ENCODE data around the gene KIAA0408. TPM values are rescaled to one million over a fixed set of nuclear protein-coding genes. Genes with fewer than 3 reads are reported as not detected.

The KIAA0408 gene
- polyA plus RNA-seq, 1 of the 3 experiments (the other 2 are of a cell fraction), result 4.0 TPM

GRCh38 chr6:127506894-127507293 lies 47.7 kb upstream of the KIAA0408 start:
- peaks cover 29 to 35% of the 10 kb centered on the region in 2 experiments for H3K36me3 ChIP-seq (replicated peaks in 1 of 2; ENCODE audit: control insufficient read depth in 1 of 2, insufficient read depth in 2 of 2, low read length in 1 of 2)
- no peaks in the 10 kb centered on the region for H3K9me2 ChIP-seq
- no peaks in the 10 kb centered on the region for H3K9me3 ChIP-seq
- TF ChIP-seq TCF12 (IDR thresholded peaks at IDR 0.05) (no peak), NRF1 (IDR thresholded peaks at IDR 0.05; ENCODE audit: low read depth, low read length) (no peak), MEF2A (IDR thresholded peaks at IDR 0.05; ENCODE audit: borderline replicate concordance, low read depth) (no peak), CHD2 (IDR thresholded peaks at IDR 0.05; ENCODE audit: low read length, partially characterized antibody) (no peak), PBX3 (IDR thresholded peaks at IDR 0.05) (no peak), GABPA (IDR thresholded peaks at IDR 0.05; ENCODE audit: low read depth) (no peak), RXRA (IDR thresholded peaks at IDR 0.05; ENCODE audit: borderline replicate concordance, low read depth) (no peak), TEAD4 (IDR thresholded peaks at IDR 0.05; ENCODE audit: borderline replicate concordance, insufficient read depth) (no peak), RAD21 (IDR thresholded peaks at IDR 0.05; ENCODE audit: low read length) (no peak), ELF1 (IDR thresholded peaks at IDR 0.05) (no peak), SMC3 (IDR thresholded peaks at IDR 0.05; ENCODE audit: low read depth, low read length) (no peak), SIN3A (IDR thresholded peaks at IDR 0.05; ENCODE audit: borderline replicate concordance, low read depth, low read length) (no peak), MAX (IDR thresholded peaks at IDR 0.05; ENCODE audit: low read depth) (no peak)
- no peak overlapping the region for H3K9ac ChIP-seq
- CTCF ChIA-PET, result interaction anchor here (17.9 kb wide), 1 partner anchor 11 kb away, joined by 163 read pairs; the partner anchor contains the start of gene MTCL3
- H3K27ac ChIP-seq (ENCODE audit: low read depth in 2 of 2, low read length in 1 of 2), result no peak overlapping the region
- H3K4me1 ChIP-seq (ENCODE audit: control insufficient read depth in 1 of 2, insufficient read depth in 2 of 2, low read depth in 1 of 2, low read length in 1 of 2), result peaks cover 0 to 2% of the 10 kb centered on the region in 2 experiments; a peak in 1 of 4 replicates
- H3K4me3 ChIP-seq (ENCODE audit: low read depth in 2 of 2, low read length in 1 of 2), result no peak overlapping the region
- no peaks in the 10 kb centered on the region for H4K20me1 ChIP-seq (ENCODE audit: insufficient read depth)
- DNase-seq, result no peak
- 94% methylated on average over 1 of the region's 1 CpG for WGBS (ENCODE audit: low lambda C conversion rate)
- H3K79me2 ChIP-seq (ENCODE audit: insufficient read depth), result no peaks in the 10 kb centered on the region; the same call in 1 of the 2 replicates
- no peaks in the 10 kb centered on the region for H3F3A ChIP-seq (replicated peaks; ENCODE audit: insufficient read depth)
- POLR2A ChIA-PET, result interaction anchor here (0.6 to 1.9 kb wide), 4 partner anchors 9 to 215 kb away, joined by 3 to 8 read pairs (median 3); no protein-coding TSS in a partner anchor
- H3K4me2 ChIP-seq, result no peak overlapping the region
- H2AFZ ChIP-seq (ENCODE audit: low read depth), result no peak overlapping the region
- H3K27me3 ChIP-seq (ENCODE audit: insufficient read depth), result no peaks in the 10 kb centered on the region

GRCh38 chr6:127503022-127503421 lies 43.8 kb upstream of the KIAA0408 start:
- Histone ChIP-seq H3K9me2 (no peaks in the 10 kb centered on the region), H3K27me3 (ENCODE audit: insufficient read depth) (no peaks in the 10 kb centered on the region), H2AFZ (ENCODE audit: low read depth) (no peak overlapping the region), H3K36me3 (replicated peaks in 1 of 2; ENCODE audit: control insufficient read depth in 1 of 2, insufficient read depth in 2 of 2, low read length in 1 of 2) (peaks cover 6 to 13% of the 10 kb centered on the region in 2 experiments), H3K4me2 (no peak overlapping the region), H3K4me1 (ENCODE audit: control insufficient read depth in 1 of 2, insufficient read depth in 2 of 2, low read depth in 1 of 2, low read length in 1 of 2) (peaks cover 0 to 2% of the 10 kb centered on the region in 2 experiments; a peak in 1 of 4 replicates), H3K79me2 (ENCODE audit: insufficient read depth) (no peaks in the 10 kb centered on the region), H3F3A (replicated peaks; ENCODE audit: insufficient read depth) (no peaks in the 10 kb centered on the region), H3K27ac (ENCODE audit: low read depth in 2 of 2, low read length in 1 of 2) (no peak overlapping the region), H3K9me3 (no peaks in the 10 kb centered on the region), H3K4me3 (ENCODE audit: low read depth in 2 of 2, low read length in 1 of 2) (no peak overlapping the region), H3K9ac (no peak overlapping the region), H4K20me1 (ENCODE audit: insufficient read depth) (no peaks in the 10 kb centered on the region)
- WGBS (ENCODE audit: low lambda C conversion rate), result 94% methylated on average over 3 of the region's 3 CpGs
- TF ChIP-seq JUND (IDR thresholded peaks at IDR 0.05) (no peak), NRF1 (IDR thresholded peaks at IDR 0.05; ENCODE audit: low read depth, low read length) (no peak), RCOR1 (IDR thresholded peaks at IDR 0.05; ENCODE audit: low read length) (no peak), TCF12 (IDR thresholded peaks at IDR 0.05) (no peak), ZBTB33 (IDR thresholded peaks at IDR 0.05; ENCODE audit: borderline replicate concordance, low read depth) (no peak)
- no peak for DNase-seq
- POLR2A ChIA-PET, result interaction anchor here (2.3 kb wide), 1 partner anchor 16 kb away, joined by 9 read pairs; the partner anchor contains the start of gene MTCL3
- CTCF ChIA-PET, result interaction anchor here (17.9 kb wide), 1 partner anchor 15 kb away, joined by 163 read pairs; the partner anchor contains the start of gene MTCL3

All from SK-N-SH (cell line).